Esophagus squamous epithelium (tissue), 5 donors: ENCODE data around the gene DDA1. TPM values are rescaled to one million over a fixed set of nuclear protein-coding genes. Genes with fewer than 3 reads are reported as not detected.

Experiments
- DNase-seq: peaks from one replicate; lab custom pipeline; 2025; lab: John Stamatoyannopoulos, UW
- H3K27ac ChIP-seq, 4 donors: fragments of 200-600 bp; sonication (generic); one replicate each; pipeline ENCODE4 v1.5.1; 2016 to 2019; ENCODE audit warnings: mild to moderate bottlenecking in 1 of 4
- H3K27me3 ChIP-seq, 4 donors: fragments of 200-600 bp; sonication (generic); 1 replicate in 3 of 4; 2 replicates in 1 of 4; pipeline versions ENCODE4 v1.5.1 to v1.6.0; 2017 to 2021; ENCODE audit warnings: antibody characterized with exemption in 1 of 4
- H3K36me3 ChIP-seq, 3 donors: fragments of 200-600 bp; sonication (generic); one replicate each; pipeline ENCODE4 v1.5.1; 2016 to 2019
- H3K4me1 ChIP-seq, 3 donors: fragments of 200-600 bp; sonication (generic); one replicate each; pipeline ENCODE4 v1.5.1; 2017 to 2019
- H3K4me3 ChIP-seq, 4 donors: fragments of 200-600 bp; sonication (generic); 1 replicate in 3 of 4; 2 replicates in 1 of 4; pipeline ENCODE4 v1.5.1; 2016 to 2019; ENCODE audit warnings: mild to moderate bottlenecking in 2 of 4, moderate library complexity in 1 of 4
- H3K9me3 ChIP-seq, 3 donors: fragments of 200-600 bp; sonication (generic); one replicate each; pipeline ENCODE4 v1.5.1; 2016 to 2019
- POLR2A ChIP-seq, 4 donors: fragments of 450-650 bp; IDR thresholded peaks; one replicate each; pipeline ENCODE4 v1.6.1; 2017; ENCODE audit warnings: antibody characterized with exemption in 4 of 4, mild to moderate bottlenecking in 4 of 4, moderate library complexity in 3 of 4
- WGBS, 2 donors: methylation state at CpG; one replicate each; pipeline ENCODE4 v1.1.5; 2018; 5-methylcytosine and 5-hydroxymethylcytosine counted together
- intact Hi-C: fragments of 100-400 bp; cut with DNase I; formaldehyde crosslinking; loops from one replicate; pipeline ENCODE4 v1.15.0; 2022
- total RNA-seq, 4 donors: library from RNA; depleted of rRNA; stranded (reverse); fragments of >200 nt; gene quantifications; one replicate each; pipeline ENCODE4 v1.1.0, GENCODE V29; 2016
- TF ChIP-seq, protein P1 (sequence below), 6 experiments: fragments of 450-650 bp in 4 of 6; fragments of 200-600 bp in 2 of 6; sonication (generic) in 2 of 6; IDR thresholded peaks; one replicate each; pipeline ENCODE4 v1.5.1; 2016 to 2019; ENCODE audit warnings: antibody characterized with exemption in 6 of 6, mild to moderate bottlenecking in 4 of 6, moderate library complexity in 4 of 6
- donor health status: DM: yes; HTN: yes; CAD: no.

DDA1 gene
- total RNA-seq, 4 donors from 2014 or later: 16.4 to 29.0 (median 22.7) TPM

GRCh38 chr19:17311455-17312188 is 2.3 kb downstream of the DDA1 start:
- no peak for TF ChIP-seq POLR2A (IDR thresholded peaks at IDR 0.05)
- TF ChIP-seq, protein P1, sequence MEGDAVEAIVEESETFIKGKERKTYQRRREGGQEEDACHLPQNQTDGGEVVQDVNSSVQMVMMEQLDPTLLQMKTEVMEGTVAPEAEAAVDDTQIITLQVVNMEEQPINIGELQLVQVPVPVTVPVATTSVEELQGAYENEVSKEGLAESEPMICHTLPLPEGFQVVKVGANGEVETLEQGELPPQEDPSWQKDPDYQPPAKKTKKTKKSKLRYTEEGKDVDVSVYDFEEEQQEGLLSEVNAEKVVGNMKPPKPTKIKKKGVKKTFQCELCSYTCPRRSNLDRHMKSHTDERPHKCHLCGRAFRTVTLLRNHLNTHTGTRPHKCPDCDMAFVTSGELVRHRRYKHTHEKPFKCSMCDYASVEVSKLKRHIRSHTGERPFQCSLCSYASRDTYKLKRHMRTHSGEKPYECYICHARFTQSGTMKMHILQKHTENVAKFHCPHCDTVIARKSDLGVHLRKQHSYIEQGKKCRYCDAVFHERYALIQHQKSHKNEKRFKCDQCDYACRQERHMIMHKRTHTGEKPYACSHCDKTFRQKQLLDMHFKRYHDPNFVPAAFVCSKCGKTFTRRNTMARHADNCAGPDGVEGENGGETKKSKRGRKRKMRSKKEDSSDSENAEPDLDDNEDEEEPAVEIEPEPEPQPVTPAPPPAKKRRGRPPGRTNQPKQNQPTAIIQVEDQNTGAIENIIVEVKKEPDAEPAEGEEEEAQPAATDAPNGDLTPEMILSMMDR (IDR thresholded peaks at IDR 0.05): no peak
- Histone ChIP-seq H3K4me1 (peaks cover 24 to 55% (median 36%) of the 10 kb centered on the region in 3 donors), H3K4me3 (no peak overlapping the region), H3K36me3 (peaks cover 11 to 46% (median 24%) of the 10 kb centered on the region in 3 donors), H3K27me3 (no peaks in the 10 kb centered on the region), H3K27ac (no peak overlapping the region), H3K9me3 (no peaks in the 10 kb centered on the region)
- no peak for DNase-seq
- WGBS, 2 donors: 65% methylated on average over 7 of the region's 11 CpGs
- intact Hi-C loops: no loop called here

- DNase-seq: no peak
- no peaks in the 10 kb centered on the region for H3K27me3 ChIP-seq
- WGBS, 2 donors: 65 to 91% methylated on average over 4 to 11 of the region's 20 CpGs
- no peaks in the 10 kb centered on the region for H3K9me3 ChIP-seq
- no peak overlapping the region for H3K4me3 ChIP-seq
- H3K27ac ChIP-seq: no peak overlapping the region
- intact Hi-C loops: no loop called here
- H3K36me3 ChIP-seq: peaks cover 11 to 51% (median 24%) of the 10 kb centered on the region in 3 donors
- TF ChIP-seq, protein P1 (IDR thresholded peaks at IDR 0.05): no peak
- no peak for TF ChIP-seq POLR2A (IDR thresholded peaks at IDR 0.05)
- H3K4me1 ChIP-seq: peaks cover 24 to 51% (median 31%) of the 10 kb centered on the region in 3 donors
Observed at GRCh38 chr19:17312189-17313113, 3.1 kb downstream of the DDA1 start.

GRCh38 chr19:17314007-17314593 is 4.7 kb downstream of the DDA1 start:
- Histone ChIP-seq H3K36me3 (peaks cover 11 to 66% (median 27%) of the 10 kb centered on the region in 3 donors), H3K9me3 (no peaks in the 10 kb centered on the region), H3K4me3 (no peak overlapping the region), H3K27me3 (no peaks in the 10 kb centered on the region), H3K4me1 (peaks cover 20 to 37% (median 25%) of the 10 kb centered on the region in 3 donors), H3K27ac (no peak overlapping the region)
- 92 to 93% methylated on average over 3 to 11 of the region's 19 CpGs for WGBS, 2 donors
- no peak for DNase-seq
- TF ChIP-seq, protein P1 (IDR thresholded peaks at IDR 0.05): no peak
- TF ChIP-seq POLR2A (IDR thresholded peaks at IDR 0.05): no peak
- intact Hi-C loops: no loop called here

GRCh38 chr19:17318966-17319365 is 9.6 kb downstream of the DDA1 start:
- no peaks in the 10 kb centered on the region for H3K27me3 ChIP-seq
- TF ChIP-seq POLR2A (IDR thresholded peaks at IDR 0.05): no peak
- TF ChIP-seq, protein P1 (IDR thresholded peaks at IDR 0.05): no peak
- peaks cover 24 to 83% (median 37%) of the 10 kb centered on the region in 3 donors for H3K36me3 ChIP-seq
- 92% methylated on average over 2 of the region's 6 CpGs; no CpG with 5 or more reads in 1 of the 2 donors for WGBS, 2 donors
- intact Hi-C loops: no loop called here
- H3K9me3 ChIP-seq: no peaks in the 10 kb centered on the region
- H3K27ac ChIP-seq: no peak overlapping the region
- no peak overlapping the region for H3K4me3 ChIP-seq
- DNase-seq: no peak
- peaks cover under 1 to 17% (median 5%) of the 10 kb centered on the region in 3 donors for H3K4me1 ChIP-seq
